Midbrain (tissue), 1 donor: ENCODE data around the gene SEMA6A.

Experiments used
- DNase-seq: peaks from one replicate; lab custom pipeline; 2025; lab: John Stamatoyannopoulos, UW

The SEMA6A gene

GRCh38 chr5:116465411-116465810 is 109.2 kb downstream of the SEMA6A start:
- no peak for DNase-seq

GRCh38 chr5:116464144-116464708 is 110.4 kb downstream of the SEMA6A start:
- no peak for DNase-seq

GRCh38 chr5:116462500-116462899 is 112.1 kb downstream of the SEMA6A start:
- DNase-seq: no peak

GRCh38 chr5:116459301-116459700 is 115.3 kb downstream of the SEMA6A start:
- no peak for DNase-seq

GRCh38 chr5:116457062-116457461 is 117.6 kb downstream of the SEMA6A start:
- DNase-seq: no peak

- DNase-seq: no peak
These were observed 118.6 kb downstream of the SEMA6A start for GRCh38 chr5:116456036-116456435.

GRCh38 chr5:116455061-116455460 is 119.6 kb downstream of the SEMA6A start:
- DNase-seq: no peak

GRCh38 chr5:116454417-116454927 is 120.2 kb downstream of the SEMA6A start:
- DNase-seq: peak; percentile 74

- DNase-seq: peak; percentile 74
These were observed 120.6 kb downstream of the SEMA6A start for GRCh38 chr5:116453988-116454411.

GRCh38 chr5:116452774-116453368 is 121.8 kb downstream of the SEMA6A start:
- DNase-seq: no peak

GRCh38 chr5:116451905-116452450 is 122.6 kb downstream of the SEMA6A start:
- DNase-seq: no peak

GRCh38 chr5:116451066-116451465 is 123.6 kb downstream of the SEMA6A start:
- DNase-seq: no peak

- DNase-seq: no peak
These were observed 125.2 kb downstream of the SEMA6A start for GRCh38 chr5:116449458-116449857.

- DNase-seq: no peak
These were observed 125.7 kb downstream of the SEMA6A start for GRCh38 chr5:116448870-116449427.

- DNase-seq: no peak
These were observed 126.2 kb downstream of the SEMA6A start for GRCh38 chr5:116448450-116448849.

GRCh38 chr5:116446356-116447005 is 128.1 kb downstream of the SEMA6A start:
- DNase-seq: no peak

GRCh38 chr5:116445311-116445710 is 129.3 kb downstream of the SEMA6A start:
- no peak for DNase-seq

GRCh38 chr5:116444373-116445295 is 130.0 kb downstream of the SEMA6A start:
- DNase-seq: no peak

GRCh38 chr5:116442931-116443551 is 131.6 kb downstream of the SEMA6A start:
- DNase-seq: no peak

- peak; percentile 59 for DNase-seq
These were observed 132.5 kb downstream of the SEMA6A start for GRCh38 chr5:116442095-116442534.

GRCh38 chr5:116441223-116441622 is 133.4 kb downstream of the SEMA6A start:
- DNase-seq: no peak
